Inflammatory macrophage (primary cell): ENCODE results near the gene TBC1D9B.
A peak's percentile ranks its signal among the peaks of the same experiment; 100 is the strongest.

Experiments used
- DNase-seq, 2 donors: peaks; one replicate each; pipeline ENCODE4 v3.0.0-alpha.2; 2020 to 2022

The TBC1D9B gene

GRCh38 chr5:179906795-179907555, 722 bp downstream of the TBC1D9B start:
- peak; percentile 13 to 29 for DNase-seq

GRCh38 chr5:179906294-179906794, 1.4 kb downstream of the TBC1D9B start:
- DNase-seq = no peak

DNA sequence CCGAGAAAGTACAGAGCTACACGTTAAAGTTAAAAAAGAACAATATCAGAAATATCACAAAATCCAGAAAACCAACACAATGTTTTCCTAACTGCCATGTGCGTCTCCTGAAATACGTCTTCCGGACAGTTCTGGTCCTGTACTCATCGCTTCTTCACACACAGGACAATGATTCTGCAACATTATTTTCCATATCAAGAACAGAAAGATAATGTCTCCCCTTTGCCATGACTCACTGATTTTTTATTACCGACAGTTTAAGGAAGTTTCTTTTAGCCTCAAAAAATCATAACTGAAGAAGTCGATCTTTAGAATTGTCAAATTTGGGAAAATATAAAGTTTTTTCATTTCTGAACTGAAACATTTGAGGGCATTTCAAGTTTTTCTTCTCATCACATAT, 2.5 kb downstream of the TBC1D9B start:
- peak in 1 of 2 donors; percentile 16 for DNase-seq

- DNase-seq = no peak
These were observed 3.1 kb downstream of the TBC1D9B start for GRCh38 chr5:179904463-179905160.

GRCh38 chr5:179902763-179903158, 4.9 kb downstream of the TBC1D9B start:
- no peak for DNase-seq

DNA sequence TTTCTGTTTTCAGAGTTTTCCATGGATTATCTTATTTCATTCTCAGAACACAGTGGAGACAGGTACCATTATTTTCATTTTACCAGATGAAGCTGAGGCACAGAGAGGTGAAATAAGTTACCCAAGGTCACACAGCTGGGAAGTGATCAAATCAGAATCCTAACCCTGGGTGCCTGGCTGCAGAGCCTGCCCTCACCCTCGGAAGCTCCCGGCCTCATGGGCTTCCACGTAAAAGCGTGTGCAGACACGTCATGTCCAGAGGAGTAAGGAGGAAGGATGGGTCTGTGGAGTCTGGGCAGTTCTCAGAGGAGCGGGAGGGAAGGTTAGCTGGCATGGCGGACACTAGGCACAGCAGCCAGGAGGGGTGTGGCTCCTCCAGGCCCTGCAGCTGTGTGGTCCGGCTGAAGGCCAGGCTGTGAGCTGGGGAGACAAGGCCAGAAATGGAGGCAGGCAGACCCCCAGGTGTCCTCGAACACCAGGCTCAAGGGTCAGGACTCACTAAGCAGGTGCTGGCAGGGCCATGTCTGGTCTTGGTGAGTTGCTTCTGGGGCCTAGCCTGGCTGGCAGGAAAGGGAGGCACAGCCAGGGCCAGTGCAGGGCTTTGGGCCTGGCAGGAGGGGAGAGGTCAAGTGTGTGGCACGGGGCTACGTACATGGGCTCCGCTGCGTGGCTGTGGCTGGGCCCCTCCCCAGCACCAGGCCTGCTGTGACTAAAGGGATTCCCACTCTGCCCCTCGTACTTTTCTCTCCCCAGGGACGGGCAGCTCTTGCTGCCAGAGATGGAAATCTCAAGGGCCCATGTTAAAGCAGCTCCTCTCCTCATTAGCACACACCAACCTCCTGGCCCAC, 5.6 kb downstream of the TBC1D9B start:
- DNase-seq = no peak

GRCh38 chr5:179901462-179901861, 6.2 kb downstream of the TBC1D9B start:
- peak in 1 of 2 donors; percentile 50 for DNase-seq

GRCh38 chr5:179900711-179901110, 7.0 kb downstream of the TBC1D9B start:
- DNase-seq = no peak

GRCh38 chr5:179900206-179900605, 7.5 kb downstream of the TBC1D9B start:
- no peak for DNase-seq

GRCh38 chr5:179895861-179896260, 11.8 kb downstream of the TBC1D9B start:
- DNase-seq = no peak

DNA sequence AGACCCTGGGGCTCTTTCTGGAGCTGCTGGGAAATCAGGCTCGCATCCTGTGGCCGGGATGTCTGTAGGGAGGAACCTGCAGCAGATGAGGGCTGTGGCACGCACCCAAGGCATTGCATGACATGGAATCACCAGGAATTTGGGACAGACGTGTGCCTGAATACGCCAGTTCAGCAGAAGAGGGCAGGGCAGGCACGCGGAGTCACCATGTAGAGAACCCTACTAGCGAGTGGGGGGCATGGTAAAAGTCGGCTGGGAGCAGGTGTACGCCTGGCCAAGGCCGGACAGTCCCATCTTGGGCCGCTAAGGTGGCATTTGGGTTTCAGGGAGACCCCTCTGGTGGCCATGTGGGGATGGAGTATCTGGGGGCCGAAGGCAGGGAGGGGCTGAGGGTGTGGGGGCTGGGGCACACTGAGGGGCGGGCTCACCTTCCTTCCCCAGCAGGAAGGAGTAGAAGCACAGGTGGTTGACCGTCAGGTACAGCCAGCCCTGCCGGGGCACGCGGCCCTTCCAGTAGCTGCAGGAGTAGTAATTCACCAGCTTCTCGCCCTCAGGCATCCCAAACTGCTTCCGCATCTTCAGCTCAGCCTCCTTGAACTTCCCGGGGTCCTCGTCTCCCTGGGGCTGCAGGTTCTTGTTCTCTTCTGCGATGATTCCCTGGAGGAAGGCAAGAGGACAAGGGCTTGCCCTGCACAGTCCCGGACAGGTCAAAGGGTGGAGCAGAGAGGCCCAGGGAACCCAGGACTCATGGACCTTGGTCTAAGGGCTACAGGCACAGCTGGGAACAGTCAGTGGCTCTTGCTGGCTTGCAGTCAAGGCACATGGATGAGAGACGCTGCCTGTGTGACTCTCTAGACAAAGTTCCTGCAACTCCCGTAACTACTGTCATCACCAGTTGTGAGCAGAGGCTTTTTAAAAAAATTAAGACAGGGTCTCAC, 13.5 kb downstream of the TBC1D9B start:
- no peak for DNase-seq

GRCh38 chr5:179893076-179893957, 14.4 kb downstream of the TBC1D9B start:
- no peak for DNase-seq

GRCh38 chr5:179892255-179892654, 15.4 kb downstream of the TBC1D9B start:
- no peak for DNase-seq

DNA sequence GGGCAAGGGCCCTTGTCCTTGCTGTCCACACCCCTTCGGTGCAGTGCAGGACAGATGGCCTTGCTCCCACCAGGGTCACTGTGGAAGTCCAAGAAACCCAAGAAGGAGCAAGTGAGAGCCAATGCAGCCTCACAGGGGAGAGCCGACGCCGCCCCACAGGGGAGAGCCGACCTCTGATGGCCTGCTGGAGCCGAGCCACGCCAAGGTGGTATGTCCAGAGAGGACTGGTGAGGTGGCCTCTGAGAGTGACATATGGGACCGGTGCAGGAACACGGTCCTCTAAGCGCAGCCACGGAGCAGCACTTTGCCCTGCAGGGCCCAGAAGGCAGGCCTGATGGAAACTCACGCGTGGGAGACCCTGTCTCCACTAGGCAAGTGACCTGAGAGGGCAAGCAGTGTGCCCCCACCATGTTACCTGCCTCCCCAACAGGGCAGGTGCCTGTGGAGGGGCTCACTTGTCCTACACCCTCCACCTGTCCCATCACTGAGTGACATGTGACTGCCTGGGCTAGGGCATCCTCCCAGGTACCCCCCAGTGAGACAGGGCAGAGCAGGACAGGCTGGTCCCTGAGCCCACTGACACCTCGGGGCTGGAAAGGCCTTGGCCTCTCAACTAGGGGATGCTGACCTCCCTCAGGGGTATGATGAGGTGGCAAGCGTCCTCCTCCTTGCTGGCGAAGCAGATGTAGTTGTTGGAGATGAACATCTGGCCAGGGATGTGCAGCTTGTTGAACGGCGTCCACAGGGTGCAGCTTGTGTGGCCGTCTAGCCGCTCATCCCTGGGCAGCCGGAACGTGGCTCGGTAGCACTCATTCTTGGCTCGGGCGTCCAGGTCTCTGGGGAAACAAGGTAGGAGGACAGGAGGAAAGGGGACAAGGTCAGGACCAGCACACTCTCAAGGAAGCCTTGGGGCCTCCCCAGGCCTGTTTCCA, 16.7 kb downstream of the TBC1D9B start:
- no peak for DNase-seq

DNA sequence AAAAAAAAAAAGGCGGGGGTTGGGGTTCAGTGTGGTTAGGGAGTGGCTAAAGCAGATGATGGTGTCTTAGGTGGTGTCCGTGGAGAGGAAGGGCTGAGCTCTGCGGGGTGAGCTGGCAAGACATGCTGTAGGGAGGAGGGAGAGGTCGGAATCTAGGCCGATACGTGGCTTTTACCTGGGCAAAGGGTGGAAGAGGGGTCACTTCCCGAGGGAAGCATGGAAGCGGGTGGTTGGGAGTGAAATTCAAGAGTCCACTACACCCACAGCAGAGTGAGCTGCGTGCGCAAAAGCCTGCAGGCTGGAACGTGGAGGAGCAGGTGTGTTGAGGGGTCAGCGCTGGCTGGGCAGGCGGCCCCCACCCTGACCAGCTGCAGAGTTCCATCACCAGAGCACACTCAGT, 17.8 kb downstream of the TBC1D9B start:
- no peak for DNase-seq

GRCh38 chr5:179887802-179888201, 19.9 kb downstream of the TBC1D9B start:
- DNase-seq = no peak

- no peak for DNase-seq
These were observed 20.6 kb downstream of the TBC1D9B start for GRCh38 chr5:179887095-179887494.

GRCh38 chr5:179886190-179886911, 21.3 kb downstream of the TBC1D9B start:
- no peak for DNase-seq
